ENCODE results near the gene C1R.

C1R gene

DNA sequence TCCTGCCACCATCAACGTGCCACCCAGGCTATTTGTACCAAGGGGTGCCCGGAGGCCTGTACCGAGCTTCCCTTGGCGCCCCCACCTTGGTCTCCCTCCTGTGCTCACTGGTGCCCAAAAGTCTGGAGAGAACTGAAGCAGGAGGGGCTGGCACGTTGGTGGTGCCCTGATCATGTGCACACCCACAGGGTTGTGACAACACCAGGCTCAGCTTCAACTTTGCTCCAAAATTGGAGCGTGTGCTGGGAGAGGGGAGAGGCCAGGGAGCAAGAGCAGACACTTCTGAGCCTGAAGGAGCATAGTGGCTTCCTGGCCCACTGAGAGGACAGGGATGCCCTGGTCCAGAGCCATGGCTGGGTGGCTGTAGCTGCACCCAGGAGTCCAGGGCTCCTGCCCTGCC lies 60.9 kb downstream of the C1R start:
- Histone ChIP-seq H4K20me1 (ENCODE audit: insufficient read depth, low read length) (no peaks in the 10 kb centered on the region), H3K36me3 (replicated peaks; ENCODE audit: low read depth, low read length) (no peaks in the 10 kb centered on the region), H3K4me2 (ENCODE audit: low read length) (no peak overlapping the region), H2AFZ (ENCODE audit: low read depth, low read length) (no peak overlapping the region), H3K9ac (ENCODE audit: low read length) (no peak overlapping the region), H3K79me2 (ENCODE audit: low read length) (no peaks in the 10 kb centered on the region), H3K4me1 (ENCODE audit: low read length) (no peaks in the 10 kb centered on the region), H3K27me3 (ENCODE audit: low read depth, low read length) (peaks cover 6% of the 10 kb centered on the region; the same call in 1 of the 2 replicates), H3K4me3 (ENCODE audit: low read length) (no peak overlapping the region), H3K27ac (ENCODE audit: low read length) (no peak overlapping the region), H3K9me3 (ENCODE audit: insufficient read depth, low read length) (no peaks in the 10 kb centered on the region)
- no peak for TF ChIP-seq EZH2phosphoT487 (IDR thresholded peaks at IDR 0.05; ENCODE audit: low read depth)
- TF ChIP-seq, protein P1, sequence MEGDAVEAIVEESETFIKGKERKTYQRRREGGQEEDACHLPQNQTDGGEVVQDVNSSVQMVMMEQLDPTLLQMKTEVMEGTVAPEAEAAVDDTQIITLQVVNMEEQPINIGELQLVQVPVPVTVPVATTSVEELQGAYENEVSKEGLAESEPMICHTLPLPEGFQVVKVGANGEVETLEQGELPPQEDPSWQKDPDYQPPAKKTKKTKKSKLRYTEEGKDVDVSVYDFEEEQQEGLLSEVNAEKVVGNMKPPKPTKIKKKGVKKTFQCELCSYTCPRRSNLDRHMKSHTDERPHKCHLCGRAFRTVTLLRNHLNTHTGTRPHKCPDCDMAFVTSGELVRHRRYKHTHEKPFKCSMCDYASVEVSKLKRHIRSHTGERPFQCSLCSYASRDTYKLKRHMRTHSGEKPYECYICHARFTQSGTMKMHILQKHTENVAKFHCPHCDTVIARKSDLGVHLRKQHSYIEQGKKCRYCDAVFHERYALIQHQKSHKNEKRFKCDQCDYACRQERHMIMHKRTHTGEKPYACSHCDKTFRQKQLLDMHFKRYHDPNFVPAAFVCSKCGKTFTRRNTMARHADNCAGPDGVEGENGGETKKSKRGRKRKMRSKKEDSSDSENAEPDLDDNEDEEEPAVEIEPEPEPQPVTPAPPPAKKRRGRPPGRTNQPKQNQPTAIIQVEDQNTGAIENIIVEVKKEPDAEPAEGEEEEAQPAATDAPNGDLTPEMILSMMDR (IDR thresholded peaks at IDR 0.05; ENCODE audit: low read depth, low read length): no peak
